ENCODE results near the gene KLRK1.
"Not testable (repeated sequence)": the region's sequence is repeated elsewhere in the genome, so short reads cannot be mapped to it uniquely, and the experiment has no call there.

Gene KLRK1

DNA sequence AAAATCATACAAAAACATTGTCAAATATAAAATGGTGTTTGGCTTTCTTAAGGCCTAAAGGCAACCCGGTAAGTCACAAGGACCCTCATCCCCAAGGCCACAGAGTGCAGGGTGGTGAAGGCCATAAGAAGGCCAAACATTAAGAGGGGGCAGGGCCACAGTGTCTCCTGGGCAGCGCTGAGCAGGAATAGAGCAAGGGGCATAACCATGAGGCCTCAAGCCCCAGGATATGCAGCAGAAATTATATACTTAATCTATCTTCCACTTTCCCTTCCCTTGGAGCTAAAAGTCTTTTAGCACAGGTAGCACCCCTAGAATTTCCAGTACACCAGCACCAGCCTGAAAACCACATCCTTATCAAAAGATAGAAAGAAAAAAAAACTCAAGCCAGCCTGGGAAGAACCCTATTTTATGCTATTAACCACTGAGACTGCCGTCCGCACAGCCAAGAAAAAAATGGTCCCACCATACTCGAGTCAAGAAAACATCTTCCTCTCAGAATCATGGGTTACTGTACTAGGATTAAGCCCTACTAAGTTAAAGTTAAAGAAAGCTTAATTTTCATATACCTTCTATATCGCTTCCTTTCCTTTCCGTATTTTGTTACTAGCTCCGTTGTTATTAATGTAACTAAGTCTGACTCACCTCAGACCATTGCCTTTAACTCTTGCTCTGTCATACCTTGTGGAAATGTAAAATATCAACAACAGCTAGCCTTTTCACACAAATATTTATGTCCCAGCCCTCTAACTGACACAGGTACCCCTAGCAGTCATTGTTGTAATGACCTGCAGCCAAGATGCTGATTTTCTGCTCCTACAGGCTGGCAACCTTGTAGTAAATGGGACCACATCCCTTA is 20.1 kb downstream of the KLRK1 start:
- no peaks in the 10 kb centered on the region for H3K9me3 Mint-ChIP-seq
- H3K4me3 Mint-ChIP-seq = no peak overlapping the region
- H3K27me3 Mint-ChIP-seq = no peaks in the 10 kb centered on the region
- H3K36me3 Mint-ChIP-seq = peaks cover 4% of the 10 kb centered on the region
- H3K4me1 Mint-ChIP-seq = peaks cover 33% of the 10 kb centered on the region
- H3K27ac Mint-ChIP-seq = peak overlapping the region; percentile 44

DNA sequence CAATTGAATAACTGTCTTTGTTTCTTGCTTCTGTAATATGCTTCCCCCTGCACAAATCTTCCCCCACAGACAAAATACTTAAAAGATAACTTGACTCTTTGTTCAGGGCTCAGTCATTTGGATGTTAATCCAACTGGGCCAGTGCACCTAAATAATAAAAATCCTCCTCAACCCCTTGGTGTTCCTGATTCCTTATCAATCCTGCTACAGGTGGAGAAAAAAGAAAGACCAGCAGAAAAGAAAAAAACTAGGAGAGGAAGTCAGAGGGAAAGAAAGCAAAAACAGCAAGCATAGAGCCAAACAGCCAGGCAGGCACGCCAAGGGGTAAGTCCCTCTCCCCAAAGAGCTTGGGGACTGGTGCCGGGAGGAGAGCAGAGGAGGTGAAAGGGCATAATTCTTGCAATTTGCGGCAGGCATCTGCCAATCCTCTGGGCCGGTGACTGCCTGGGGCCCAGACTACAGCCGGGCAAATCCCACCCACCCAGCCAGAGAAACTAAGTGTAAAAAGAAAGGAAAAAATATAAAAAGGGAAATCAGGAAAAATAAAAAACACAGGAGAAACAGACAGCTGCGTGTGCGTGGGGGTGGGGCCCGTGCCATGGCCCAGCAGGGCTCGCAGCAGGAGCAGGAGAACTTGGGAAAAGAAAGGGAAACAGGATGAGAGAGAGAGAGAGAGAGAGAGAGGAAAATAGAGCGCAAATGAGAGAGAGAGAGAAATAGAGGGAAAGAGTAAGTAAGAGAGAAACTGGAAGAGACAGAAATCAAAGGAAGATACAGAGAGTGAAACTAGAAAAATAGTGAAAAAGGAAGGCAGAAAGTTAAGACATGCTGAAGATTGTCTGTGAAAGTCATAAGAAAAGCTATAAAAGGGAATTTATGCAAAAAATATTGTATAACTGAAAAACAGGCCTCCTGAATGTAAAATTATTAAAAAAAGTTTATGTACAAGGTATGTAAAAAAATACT is 21.4 kb downstream of the KLRK1 start:
- peaks cover 4% of the 10 kb centered on the region for H3K36me3 Mint-ChIP-seq
- no peak overlapping the region for H3K4me3 Mint-ChIP-seq
- no peaks in the 10 kb centered on the region for H3K27me3 Mint-ChIP-seq
- peaks cover 33% of the 10 kb centered on the region for H3K4me1 Mint-ChIP-seq
- no peak overlapping the region for H3K27ac Mint-ChIP-seq
- no peaks in the 10 kb centered on the region for H3K9me3 Mint-ChIP-seq

DNA sequence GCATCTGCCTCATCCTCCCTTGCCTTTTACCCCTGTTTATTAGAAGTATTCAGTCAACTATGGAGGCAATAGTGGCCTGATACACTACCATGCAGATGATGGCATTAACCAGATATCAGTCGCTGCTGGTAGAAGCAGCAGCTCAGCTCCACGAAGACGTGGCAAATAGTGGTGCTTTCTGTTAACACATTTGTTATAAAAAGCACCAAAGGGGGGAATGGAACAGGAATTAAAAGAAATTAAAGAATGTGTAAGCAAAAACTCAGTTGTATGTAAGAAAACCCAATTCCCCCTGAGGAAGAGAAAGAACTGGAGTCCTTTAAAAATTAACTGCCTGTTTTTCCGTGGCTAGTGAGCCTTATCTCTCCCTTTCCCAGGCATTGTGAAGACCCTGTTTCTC is 22.1 kb downstream of the KLRK1 start:
- not testable (repeated sequence) for H3K4me3 Mint-ChIP-seq, H3K27ac Mint-ChIP-seq, H3K36me3 Mint-ChIP-seq, H3K27me3 Mint-ChIP-seq, H3K9me3 Mint-ChIP-seq
- peaks cover 29% of the 10 kb centered on the region for H3K4me1 Mint-ChIP-seq

DNA sequence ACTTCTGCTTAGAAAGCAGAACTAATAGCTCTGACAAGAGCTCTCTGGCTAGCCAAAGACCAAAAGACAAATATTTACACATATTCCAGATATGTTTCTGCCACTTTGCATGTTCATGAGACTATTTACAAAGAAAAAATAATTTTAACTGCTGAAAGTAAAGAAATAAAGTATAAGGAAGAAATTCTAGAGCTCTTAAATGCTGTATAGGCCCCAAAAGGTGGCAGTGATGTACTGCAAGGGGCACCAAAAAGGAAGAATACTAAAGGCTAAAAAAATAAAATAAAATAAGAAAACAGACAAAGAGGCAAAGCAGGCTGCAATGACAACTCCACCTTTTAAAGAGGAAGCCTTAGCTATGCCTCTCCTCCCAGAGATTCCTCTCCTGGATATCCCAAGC is 23.0 kb downstream of the KLRK1 start:
- H3K27ac Mint-ChIP-seq = peak overlapping the region; percentile 63
- no peaks in the 10 kb centered on the region for H3K9me3 Mint-ChIP-seq
- no peaks in the 10 kb centered on the region for H3K27me3 Mint-ChIP-seq
- no peak overlapping the region for H3K4me3 Mint-ChIP-seq
- peaks cover 4% of the 10 kb centered on the region for H3K36me3 Mint-ChIP-seq
- peaks cover 26% of the 10 kb centered on the region for H3K4me1 Mint-ChIP-seq

DNA sequence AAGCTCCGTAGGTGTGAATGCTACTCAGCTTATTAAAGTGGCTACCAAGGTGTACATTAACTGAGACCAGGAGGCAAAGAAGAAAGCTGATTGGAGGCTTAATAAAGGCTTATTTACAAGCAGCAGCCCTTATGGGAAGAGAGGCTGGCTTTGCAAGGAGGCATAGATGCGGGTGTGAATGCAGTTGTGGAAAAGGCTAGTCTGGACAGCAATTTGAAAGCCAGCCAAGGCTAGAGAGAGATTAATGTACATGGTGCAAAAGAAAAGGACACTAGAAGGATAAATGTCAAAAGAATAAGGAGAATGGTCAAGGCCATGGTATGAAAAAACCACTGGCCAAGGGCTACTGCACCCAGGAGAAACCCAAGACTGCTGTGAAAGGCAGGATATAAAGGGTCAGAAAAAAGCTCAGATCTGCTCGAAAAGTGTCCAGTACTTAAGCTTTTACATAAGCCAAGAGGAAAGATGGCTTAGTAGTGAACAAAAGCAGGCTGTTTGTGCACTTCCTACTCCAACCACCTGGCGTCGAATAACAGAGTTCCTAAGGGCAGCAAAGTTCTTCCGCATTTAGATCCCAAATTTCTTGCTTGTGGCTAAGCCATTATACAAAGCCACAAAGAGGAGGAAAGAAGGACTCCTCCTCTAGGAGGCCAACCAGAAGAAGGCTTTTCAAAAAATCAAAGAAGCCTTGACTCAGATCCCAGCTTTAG is 24.0 kb downstream of the KLRK1 start:
- H3K4me3 Mint-ChIP-seq = no peak overlapping the region
- no peaks in the 10 kb centered on the region for H3K27me3 Mint-ChIP-seq
- no peak overlapping the region for H3K27ac Mint-ChIP-seq
- peaks cover 24% of the 10 kb centered on the region for H3K4me1 Mint-ChIP-seq
- no peaks in the 10 kb centered on the region for H3K9me3 Mint-ChIP-seq
- peaks cover 4% of the 10 kb centered on the region for H3K36me3 Mint-ChIP-seq

DNA sequence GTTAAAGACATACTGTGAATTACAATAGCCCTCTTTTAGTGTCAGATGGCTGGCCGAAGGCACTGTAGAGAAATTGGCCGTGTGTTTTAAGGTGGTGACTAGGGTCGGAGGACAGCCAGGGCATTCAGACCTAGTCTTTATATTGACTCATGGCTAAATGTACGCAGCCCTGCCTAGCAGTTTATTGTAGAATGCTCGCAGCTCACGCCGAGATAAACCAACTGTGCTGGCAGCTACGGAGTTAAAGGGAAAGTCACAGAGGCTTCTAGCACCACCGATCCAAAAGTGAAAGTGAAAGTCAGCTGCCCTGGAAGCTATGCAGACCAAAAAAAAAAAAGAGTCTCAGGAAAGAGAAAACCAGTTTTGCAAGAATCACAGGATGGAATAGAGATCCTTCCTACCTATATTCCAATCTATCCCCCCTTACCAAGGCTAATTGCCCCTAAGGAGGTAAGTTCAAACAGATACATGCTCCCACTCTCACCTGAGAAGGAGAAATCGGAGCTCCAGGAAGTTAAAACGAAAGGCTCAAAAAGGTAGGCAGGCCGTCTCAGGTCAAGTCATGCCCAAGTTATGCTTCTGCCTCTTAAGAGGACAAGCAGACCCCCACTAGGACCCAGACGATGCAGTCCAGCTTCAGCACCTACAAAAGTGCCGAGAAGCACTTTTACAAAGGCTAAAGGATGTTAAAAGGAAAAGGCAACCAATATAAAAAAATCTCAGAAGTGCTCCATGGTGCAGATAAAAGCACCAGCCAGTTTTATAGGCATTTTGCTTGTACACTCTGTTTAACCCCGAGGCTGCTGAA is 24.8 kb downstream of the KLRK1 start:
- Mint-ChIP-seq H3K36me3 (peaks cover 4% of the 10 kb centered on the region), H3K9me3 (no peaks in the 10 kb centered on the region), H3K27me3 (no peaks in the 10 kb centered on the region), H3K27ac (no peak overlapping the region), H3K4me1 (peaks cover 26% of the 10 kb centered on the region), H3K4me3 (no peak overlapping the region)

DNA sequence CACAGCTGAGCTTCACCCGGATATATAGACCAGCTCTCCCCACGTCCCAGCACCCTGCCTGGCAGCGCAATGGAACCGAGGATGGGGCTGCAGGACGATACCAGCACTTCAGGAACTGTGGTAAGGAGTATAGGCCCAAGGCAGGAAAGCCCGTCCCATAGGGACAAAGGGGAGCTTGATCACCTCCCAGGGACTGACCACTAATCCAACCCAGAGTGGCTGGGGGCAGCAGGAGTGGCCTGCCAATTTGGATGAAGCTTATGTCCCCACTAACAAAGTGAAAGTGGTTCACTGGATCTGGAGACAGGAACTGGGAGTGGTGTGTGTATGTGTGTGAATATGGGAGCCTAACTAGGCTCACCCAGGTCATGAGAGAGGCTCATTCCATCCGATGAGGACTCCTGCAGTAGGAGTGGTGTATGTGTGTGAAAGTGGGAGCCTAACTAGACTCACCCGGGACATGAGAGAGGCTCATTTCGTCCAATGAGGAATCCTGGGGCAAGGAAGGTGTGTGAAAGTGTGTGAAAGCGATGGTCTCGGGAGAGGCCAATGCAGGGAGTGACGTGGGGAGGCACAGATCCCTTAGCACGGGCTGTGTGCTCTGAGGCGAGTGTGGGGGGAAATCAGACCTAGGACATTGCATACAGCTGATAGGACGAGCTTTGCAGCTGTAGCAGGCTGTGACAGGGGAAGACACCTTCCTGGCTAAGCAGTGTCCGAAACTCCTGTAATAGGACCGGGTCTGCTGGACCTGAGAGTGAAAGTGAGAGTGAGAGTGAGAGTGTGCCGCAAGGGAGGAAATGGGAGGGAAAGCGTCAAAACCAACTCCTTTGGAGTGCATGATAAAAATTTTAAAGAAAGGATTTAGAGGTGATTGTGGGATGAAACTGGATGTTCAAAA is 25.7 kb downstream of the KLRK1 start:
- Mint-ChIP-seq H3K4me1 (peaks cover 21% of the 10 kb centered on the region), H3K4me3 (no peak overlapping the region), H3K36me3 (peaks cover 4% of the 10 kb centered on the region), H3K9me3 (no peaks in the 10 kb centered on the region), H3K27ac (no peak overlapping the region), H3K27me3 (no peaks in the 10 kb centered on the region)

DNA sequence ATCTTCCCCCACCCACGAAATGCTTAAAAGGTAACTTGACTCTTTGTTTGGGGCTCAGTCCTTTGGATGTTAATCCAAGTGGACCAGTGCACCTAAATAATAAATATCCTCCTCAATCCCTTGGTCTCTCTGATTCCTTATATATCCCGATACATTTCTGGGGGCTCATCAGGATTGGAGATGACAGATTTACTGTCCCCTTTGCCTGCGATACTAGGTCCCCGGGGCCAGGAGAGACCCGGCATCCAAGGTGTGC is 26.3 kb downstream of the KLRK1 start:
- Mint-ChIP-seq H3K27ac (no peak overlapping the region), H3K4me3 (no peak overlapping the region), H3K27me3 (no peaks in the 10 kb centered on the region), H3K9me3 (no peaks in the 10 kb centered on the region), H3K4me1 (peaks cover 17% of the 10 kb centered on the region), H3K36me3 (peaks cover 4% of the 10 kb centered on the region)

DNA sequence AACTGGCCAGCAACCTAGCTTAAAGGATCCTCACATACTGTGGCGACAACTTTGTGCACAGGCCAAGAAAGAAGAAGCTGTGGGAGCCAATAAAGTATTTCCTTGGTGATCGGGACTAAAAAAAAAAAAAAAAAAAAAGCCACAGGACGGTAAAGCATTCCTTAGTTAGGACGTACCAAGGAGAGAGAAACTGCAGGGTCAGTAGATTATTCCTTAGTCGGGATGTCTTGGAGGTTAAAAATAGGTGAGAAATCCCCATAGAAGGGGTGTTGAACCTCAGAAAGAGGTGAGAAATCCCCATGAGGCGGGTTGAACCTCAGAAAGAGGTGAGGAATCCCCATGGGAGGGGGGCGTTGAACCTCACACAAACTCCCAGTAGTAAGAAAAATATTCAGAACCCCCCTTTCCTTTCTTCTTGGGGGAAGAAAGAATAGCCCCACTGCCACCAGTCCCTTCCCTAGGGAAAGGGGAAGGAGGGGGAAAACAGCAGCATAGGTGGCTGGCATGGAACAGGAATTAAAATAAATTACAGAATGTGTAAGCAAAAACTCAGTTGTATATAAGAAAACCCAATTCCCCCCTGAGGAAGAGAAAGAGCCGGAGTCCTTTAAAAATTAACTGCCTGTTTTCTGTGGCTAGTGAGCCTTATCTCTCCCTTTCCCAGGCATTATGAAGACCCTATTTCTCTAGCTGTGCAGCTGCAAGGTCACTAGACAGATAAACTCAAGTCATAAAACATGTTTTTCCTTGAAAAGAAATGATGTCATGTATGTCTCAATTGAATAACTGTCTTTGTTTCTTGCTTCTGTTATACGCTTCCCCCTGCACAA is 26.8 kb downstream of the KLRK1 start:
- no peaks in the 10 kb centered on the region for H3K9me3 Mint-ChIP-seq
- peaks cover 1% of the 10 kb centered on the region for H3K36me3 Mint-ChIP-seq
- peaks cover 13% of the 10 kb centered on the region for H3K4me1 Mint-ChIP-seq
- no peak overlapping the region for H3K27ac Mint-ChIP-seq
- peak overlapping the region; percentile 39 for H3K4me3 Mint-ChIP-seq
- H3K27me3 Mint-ChIP-seq = no peaks in the 10 kb centered on the region

DNA sequence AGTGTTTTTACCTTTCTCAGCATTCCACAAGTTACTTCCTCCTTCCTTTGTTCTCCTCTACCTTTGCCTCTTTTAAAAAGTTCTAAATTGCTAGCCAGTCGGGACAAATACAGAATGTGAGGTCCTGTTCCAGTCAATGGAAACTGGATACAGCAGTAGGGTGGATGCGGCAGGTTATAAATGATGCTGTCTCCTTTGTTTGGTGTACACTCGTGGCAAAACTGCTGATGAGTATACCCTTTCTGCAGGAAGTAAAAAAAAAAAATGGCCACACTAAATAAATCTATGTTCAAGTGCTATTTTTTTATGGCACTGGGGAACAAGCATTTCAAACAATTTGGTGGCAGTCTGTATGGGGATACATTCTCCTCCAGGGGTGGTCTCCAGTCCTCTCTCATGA is 27.5 kb downstream of the KLRK1 start:
- no peaks in the 10 kb centered on the region for H3K27me3 Mint-ChIP-seq
- peak overlapping the region; percentile 39 for H3K4me3 Mint-ChIP-seq
- H3K36me3 Mint-ChIP-seq = peaks cover 3% of the 10 kb centered on the region
- no peak overlapping the region for H3K27ac Mint-ChIP-seq
- no peaks in the 10 kb centered on the region for H3K9me3 Mint-ChIP-seq
- H3K4me1 Mint-ChIP-seq = peaks cover 11% of the 10 kb centered on the region

DNA sequence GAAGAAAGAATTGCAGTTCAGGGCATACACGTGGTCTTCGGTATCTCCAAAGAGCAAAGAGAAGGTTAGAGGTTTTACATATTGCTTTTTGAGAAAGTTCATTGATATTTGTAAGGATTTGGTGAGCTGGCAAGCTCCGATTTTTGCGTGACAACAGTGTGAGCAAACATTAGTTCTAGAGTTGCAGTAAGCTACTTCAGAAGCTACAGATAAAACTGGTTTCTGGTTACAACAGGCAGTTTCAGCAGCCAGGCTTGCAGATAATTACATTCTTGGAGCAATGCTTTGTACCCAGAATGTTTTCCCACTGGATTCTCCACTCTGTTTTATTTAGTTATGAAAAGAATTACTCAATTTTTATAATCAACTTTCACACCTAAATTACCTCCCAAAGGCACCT is 28.2 kb downstream of the KLRK1 start:
- Mint-ChIP-seq H3K36me3 (peaks cover 3% of the 10 kb centered on the region), H3K27ac (no peak overlapping the region), H3K27me3 (no peaks in the 10 kb centered on the region), H3K9me3 (no peaks in the 10 kb centered on the region), H3K4me1 (peaks cover 8% of the 10 kb centered on the region), H3K4me3 (no peak overlapping the region)

DNA sequence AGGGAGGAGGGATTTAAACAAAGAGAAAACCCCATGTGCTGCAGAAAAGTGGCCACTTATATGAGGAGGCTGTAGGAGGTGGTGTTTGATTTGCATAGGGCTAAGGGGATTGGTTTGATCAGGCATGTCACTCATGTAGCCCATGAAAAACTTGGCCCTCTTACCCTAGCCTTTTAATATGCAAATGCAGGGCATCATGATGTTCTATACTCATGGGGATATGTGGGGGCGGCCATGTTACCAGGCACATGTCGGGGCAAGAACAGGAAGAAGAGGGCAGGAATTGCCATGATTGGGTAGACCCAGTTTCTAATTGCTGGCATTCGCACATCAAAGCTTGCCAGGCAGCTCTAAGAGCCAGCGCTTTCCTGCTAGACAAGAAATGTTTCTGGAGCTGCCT is 28.8 kb downstream of the KLRK1 start:
- Mint-ChIP-seq H3K4me3 (no peak overlapping the region), H3K27me3 (peaks cover 1% of the 10 kb centered on the region), H3K4me1 (peaks cover 7% of the 10 kb centered on the region), H3K36me3 (peaks cover 4% of the 10 kb centered on the region), H3K9me3 (no peaks in the 10 kb centered on the region), H3K27ac (no peak overlapping the region)

DNA sequence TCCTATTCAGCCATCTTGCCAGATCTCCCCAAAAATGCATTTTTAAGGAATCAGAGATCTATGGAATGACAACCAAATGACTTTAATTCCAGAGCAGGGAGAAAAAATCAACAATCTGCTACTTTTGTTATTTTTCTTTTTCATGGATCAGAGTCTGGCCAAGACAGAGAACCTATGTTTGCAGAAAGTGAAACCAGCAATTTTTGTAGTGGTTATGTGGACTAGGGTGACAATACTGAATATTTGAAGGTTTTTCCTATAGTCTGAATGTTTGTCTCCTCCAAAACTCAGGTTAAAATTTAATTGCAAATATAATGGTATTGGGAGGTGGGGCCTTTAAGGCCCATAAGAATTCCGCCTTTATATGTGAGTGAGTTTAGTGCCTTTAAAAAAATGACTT is 30.9 kb downstream of the KLRK1 start:
- H3K36me3 Mint-ChIP-seq = peaks cover 4% of the 10 kb centered on the region
- H3K27me3 Mint-ChIP-seq = peaks cover 5% of the 10 kb centered on the region
- no peak overlapping the region for H3K4me3 Mint-ChIP-seq

DNA sequence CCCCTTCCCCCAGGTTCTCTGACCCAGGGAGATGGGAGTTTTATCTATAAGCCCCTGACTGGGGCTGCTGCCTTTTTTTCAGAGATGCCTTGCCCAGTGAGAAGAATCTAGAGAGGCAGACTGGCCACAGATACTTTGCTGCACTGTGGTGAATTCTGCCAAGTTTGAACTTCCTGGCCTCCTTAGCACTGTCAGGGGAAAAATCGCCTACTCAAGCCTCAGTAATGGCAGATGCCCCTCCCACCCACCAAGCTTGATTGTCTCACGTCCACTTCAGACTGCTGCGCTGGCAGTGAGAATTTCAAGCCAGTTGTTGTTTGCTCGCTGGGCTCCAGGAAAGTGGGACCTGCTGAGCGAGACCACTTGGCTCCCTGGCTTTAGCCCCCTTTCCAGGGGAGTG is 31.7 kb downstream of the KLRK1 start:
- H3K36me3 Mint-ChIP-seq = peaks cover 4% of the 10 kb centered on the region
- H3K27ac Mint-ChIP-seq = no peak overlapping the region
- peaks cover 7% of the 10 kb centered on the region for H3K4me1 Mint-ChIP-seq
- H3K9me3 Mint-ChIP-seq = no peaks in the 10 kb centered on the region
- H3K27me3 Mint-ChIP-seq = peaks cover 5% of the 10 kb centered on the region
- no peak overlapping the region for H3K4me3 Mint-ChIP-seq

More for the DNA sequence above, 30.9 kb downstream of the KLRK1 start:
- Mint-ChIP-seq H3K27ac (no peak overlapping the region), H3K9me3 (no peaks in the 10 kb centered on the region), H3K4me1 (peaks cover 7% of the 10 kb centered on the region)
